ENCODE results near the gene PACRG.
"Not testable (repeated sequence)": the region's sequence is repeated elsewhere in the genome, so short reads cannot be mapped to it uniquely, and the experiment has no call there.

- not testable (repeated sequence) for TF ChIP-seq CTCF (IDR thresholded peaks at IDR 0.05; ENCODE audit: extremely low read depth in 1 of 2, insufficient read depth in 1 of 2, low read depth in 1 of 2, low read length in 2 of 2); JUN (IDR thresholded peaks at IDR 0.05; ENCODE audit: borderline replicate concordance, insufficient read depth, insufficient read length, low read depth); POLR2A (IDR thresholded peaks at IDR 0.05; ENCODE audit: low read depth, low read length); POLR2AphosphoS5 (IDR thresholded peaks at IDR 0.05; ENCODE audit: insufficient read depth, low read depth, low read length); MYC (IDR thresholded peaks at IDR 0.05; ENCODE audit: low read depth, low read length); EZH2 (IDR thresholded peaks at IDR 0.05; ENCODE audit: borderline replicate concordance, low read depth, low read length, severe bottlenecking); GATA2 (IDR thresholded peaks at IDR 0.05; ENCODE audit: insufficient read depth, insufficient read length, low read depth, low read length); FOS (IDR thresholded peaks at IDR 0.05; ENCODE audit: borderline replicate concordance, insufficient read depth, low read length); MAX (IDR thresholded peaks at IDR 0.05; ENCODE audit: insufficient read depth, insufficient read length)
Measured at GRCh38 chr6:162983234-162983633, 255.5 kb downstream of the PACRG start.
